HG02943 (cell line): ENCODE measurements around the gene BCL11B.

ENCODE experiments used
- ATAC-seq: cut with Tn5 transposase; IDR thresholded peaks from one replicate; pipeline ENCODE4 v1.9.1; 2021; ENCODE audit warnings: mild to moderate bottlenecking, low read depth, moderate library complexity; ENCODE audit not compliant: unreplicated experiment

Gene BCL11B

DNA sequence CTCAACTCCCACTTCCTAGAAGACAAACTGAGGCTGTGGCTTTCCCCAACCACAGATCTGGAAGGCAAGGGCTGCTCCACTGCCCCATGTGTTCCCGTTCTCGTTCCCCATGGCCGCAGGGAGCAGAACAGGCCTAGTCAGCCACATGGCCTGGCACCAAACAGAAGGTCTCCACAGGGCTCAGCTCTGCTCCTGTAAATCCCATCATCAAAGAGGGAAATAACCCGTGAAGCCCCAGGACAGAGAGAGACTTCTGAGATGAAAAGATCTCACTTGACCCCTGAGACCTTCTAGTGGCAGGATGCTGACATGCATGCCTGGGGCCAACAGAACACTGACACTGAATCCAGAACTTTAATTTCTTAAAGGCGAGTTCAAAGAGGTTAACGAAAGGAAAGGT lies 68.9 kb downstream of the BCL11B start:
- ATAC-seq, result no peak

DNA sequence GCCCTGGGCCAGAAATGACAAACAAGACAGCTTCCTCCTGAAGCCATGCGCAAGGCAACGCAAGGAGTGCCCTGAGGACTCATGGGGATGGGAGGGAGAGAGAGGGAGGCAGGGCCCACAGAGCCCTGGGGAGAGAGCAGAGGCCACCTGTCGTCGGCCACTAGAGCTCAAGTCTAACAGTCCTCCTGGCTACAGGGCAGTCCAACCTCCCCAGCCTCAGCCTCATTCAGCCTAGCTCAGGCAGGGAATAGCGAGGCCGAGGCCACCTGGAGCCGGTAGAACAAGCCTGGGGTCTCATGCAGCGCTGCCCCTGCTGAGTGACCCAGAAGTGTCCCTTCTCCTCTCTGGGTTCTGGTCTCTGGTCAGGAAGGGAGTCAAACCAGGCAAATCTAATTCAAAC lies 69.5 kb downstream of the BCL11B start:
- no peak for ATAC-seq

DNA sequence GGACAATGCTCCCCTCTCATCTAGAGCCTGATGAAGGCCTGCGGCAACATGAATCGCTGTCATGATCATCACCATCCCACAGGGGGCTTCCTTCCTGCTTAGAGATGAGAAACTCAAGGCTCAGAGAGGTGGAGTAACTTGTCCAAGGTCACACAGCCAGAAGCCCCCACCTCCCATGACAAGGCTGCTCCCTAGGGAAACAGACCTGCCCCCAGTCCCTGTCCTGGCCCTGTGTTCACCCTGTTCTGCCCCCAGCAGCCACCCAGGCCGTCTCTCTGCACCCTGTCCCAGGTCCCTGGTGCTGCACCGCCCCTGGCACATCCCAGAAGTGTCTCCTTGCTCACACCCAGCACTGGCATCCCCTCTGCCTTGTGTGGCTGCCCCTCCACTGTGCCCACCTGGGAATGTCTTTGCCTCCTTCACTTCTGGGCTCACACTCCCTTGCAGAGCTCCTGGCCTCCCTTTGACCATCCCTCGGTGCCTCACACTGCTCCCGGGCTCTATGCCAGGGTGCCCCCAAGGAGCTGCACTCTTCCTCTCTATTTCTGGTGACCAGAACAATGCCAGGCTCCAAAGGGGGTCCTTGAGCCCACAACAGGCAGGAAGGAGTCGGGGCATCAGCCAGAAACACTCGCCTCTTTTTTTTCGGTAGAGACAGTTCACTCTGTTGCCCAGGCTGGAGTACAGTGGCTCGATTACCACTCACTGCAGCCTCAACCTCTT lies 70.5 kb downstream of the BCL11B start:
- no peak for ATAC-seq

DNA sequence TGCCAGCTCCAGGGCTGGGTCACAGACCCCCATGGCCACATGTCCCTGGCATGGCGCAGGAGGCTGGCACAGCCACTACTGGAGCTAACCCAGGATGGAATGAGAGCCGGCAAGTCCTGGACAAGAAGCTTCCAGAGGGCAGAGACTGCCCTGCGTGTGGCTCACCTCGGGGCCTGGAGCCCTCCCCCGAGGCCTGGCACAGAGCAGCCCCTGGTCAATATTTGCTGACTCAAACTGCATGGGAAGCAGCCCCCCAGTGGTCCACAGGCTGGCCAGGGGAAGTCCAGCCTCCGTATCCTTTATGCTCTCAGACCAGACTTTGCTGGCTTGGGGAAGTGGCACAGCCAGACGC lies 71.4 kb downstream of the BCL11B start:
- no peak for ATAC-seq

DNA sequence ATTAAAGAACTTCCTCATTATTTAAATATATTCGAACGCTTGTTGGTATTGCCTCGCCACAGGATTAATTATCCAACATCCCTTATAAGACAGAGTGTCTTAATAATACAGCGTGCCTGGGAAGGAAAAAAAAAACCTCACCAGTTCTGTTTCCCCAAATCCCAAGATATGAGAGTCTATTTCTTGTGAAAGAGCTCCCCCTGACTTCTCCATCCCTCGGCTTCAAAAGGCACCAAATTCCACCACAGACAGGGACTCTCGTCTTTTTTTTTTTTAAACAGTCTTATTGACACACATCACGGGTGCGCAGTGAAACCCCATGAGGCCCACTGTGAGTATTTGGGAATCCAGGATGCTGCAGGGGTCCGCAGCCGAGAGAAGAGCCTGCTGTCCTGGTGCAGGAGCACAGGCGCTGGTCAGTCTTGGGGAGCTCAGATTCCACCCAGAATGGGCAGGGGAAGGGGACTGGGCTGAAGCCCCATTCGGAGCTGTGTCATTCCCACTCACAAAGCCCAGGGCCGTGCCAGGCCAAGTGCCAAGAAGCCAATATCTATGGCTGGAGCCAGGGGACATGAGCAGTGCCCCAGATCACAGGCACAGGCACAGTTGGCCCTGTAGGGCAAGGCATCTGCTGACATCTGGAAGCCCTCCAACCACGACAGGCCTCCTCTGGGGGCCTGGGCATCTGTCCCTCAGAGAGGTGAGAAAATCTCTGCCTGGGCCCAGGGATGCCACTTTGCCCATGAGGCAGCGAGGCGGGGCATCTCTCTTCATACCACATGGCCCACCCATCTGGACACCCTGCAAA lies 71.9 kb downstream of the BCL11B start:
- ATAC-seq, result no peak

DNA sequence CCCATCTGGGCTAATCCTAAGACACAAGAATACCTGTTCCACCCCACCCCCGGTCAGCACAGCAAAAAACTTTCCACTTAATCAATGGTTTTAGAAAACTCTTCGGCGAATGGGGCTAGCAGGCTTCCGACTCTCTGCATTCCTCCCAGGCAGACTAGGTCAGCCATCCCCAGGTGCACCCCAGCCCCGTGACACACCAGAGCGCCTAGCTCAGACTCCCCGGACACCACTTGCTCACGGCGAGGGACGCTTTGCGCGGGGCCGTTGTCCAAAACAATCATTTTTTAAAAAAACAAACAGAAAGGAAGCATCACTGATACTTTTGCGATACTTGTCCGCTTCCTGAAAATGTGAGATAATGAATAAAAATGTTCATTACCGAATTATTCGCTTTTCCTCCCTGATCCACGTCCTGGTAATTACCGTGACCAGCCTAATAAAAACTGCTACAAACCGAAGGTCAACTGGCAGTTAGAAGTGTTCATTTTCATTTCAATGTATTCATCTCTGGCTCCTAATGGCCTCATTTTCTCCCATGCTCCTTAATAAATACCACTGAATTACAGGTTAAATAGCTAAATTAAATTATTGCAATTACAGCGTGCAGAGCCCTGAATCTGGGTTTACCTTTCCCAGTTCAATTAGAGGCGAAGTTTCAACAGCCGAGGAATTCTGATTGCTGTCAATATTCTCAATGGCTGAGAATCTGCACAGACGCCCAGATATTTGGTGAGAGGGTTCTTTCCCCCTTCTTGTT lies 73.1 kb downstream of the BCL11B start:
- no peak for ATAC-seq

DNA sequence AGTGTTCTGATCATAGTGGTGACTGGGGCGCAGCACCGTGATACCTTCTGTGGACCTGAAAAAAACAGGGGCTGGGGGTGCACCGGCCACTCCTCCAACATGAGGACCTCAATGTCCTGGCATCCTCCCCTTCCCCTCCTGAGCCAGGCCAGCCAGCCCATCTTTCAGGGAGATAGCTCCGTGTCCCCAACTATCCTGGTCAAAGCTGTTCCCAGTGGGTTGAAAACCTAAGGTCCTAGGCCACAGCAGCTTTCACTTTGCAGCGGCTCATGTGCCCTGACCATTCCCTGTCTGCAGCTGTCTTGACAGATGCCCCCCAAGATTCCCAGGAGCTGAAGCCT lies 75.7 kb downstream of the BCL11B start:
- no peak for ATAC-seq

DNA sequence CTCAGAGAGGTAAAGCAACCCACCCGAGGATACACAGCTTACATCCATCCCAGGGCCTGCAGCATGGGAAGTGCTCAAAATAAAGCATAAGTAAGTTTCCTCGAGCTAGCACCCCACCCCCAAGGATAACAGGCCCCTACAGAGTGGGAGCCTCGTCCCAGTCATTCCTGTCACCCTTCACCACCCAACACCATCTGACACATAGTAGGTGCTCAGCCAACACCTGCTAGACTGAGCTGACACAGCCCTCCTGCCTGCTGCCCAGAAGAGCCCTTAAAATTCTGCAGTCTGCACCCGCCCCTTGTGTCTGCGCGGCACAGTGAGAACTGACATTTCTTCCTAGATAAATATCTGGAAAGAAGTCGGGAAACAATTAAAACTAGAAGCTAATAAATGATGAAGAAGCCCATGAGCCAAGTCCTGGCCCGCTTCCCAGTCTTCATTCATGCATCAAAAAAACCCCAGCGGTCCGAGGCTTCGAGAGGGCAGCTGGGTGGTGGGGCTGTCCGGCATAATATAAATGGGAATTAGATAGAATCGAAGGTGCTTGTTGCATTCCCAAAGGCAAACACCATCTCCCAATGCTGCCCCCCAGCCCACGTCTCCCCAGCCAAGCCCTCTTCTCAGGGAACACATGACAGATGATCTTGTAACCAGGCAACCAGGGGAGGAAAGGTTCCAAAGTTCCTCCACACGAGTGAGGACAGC lies 76.2 kb downstream of the BCL11B start:
- ATAC-seq, result no peak

DNA sequence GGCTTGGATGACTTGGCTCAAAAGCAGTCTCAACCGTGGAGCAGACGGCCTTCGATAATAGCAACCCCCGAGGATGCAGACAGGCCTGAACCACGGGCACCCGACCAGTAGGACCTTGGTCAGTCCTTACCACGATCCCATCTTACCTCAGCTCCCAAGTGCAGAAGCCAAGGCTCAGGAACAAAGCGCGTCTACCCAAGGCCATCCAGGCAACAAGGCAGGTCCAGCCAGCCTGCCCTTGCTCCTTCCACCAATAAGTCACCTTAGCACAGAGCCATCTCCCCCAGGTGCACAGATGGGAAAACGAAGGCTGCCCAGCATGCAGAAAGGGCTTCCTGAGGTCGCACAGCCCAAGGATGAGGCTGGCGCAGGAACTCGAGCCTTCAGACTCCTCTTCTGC lies 77.3 kb downstream of the BCL11B start:
- no peak for ATAC-seq

DNA sequence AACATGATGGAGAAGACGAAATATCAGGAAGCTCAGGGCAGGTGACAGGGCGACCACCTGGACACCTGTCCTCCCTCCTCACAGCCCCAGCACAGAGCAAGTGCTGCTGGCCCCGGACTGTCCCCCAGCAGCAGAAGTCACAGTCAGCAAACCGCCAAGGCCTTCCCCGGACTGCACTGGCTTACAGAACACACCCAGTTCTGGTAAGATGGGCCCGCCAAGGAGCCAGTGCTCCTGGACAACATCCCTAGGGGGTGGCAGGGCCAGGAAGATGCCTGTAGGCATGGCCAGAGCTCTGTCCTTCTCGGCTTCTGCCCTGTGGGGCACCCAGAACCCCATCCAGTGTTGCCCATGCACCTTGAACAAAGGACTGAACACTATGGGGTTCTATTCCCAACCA lies 77.9 kb downstream of the BCL11B start:
- no peak for ATAC-seq

DNA sequence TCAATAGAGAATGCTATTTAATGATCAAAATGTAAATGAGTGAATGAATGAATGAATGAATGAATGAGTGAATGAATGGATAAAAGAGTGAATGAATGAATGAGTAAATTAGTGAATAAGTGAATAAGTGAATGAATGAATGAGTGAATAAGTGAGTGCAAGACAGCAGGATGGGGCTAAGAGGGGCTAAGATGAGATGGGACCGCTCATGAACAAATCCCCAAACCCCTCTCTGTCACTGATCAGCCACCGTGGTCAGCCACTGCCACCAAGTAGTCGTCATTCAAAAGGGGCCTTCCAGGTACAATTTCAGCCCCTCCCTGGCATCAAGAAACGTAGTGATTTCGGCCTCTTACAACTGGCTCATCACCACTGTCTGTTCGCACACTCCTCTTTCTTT lies 79.2 kb downstream of the BCL11B start:
- ATAC-seq, result no peak

DNA sequence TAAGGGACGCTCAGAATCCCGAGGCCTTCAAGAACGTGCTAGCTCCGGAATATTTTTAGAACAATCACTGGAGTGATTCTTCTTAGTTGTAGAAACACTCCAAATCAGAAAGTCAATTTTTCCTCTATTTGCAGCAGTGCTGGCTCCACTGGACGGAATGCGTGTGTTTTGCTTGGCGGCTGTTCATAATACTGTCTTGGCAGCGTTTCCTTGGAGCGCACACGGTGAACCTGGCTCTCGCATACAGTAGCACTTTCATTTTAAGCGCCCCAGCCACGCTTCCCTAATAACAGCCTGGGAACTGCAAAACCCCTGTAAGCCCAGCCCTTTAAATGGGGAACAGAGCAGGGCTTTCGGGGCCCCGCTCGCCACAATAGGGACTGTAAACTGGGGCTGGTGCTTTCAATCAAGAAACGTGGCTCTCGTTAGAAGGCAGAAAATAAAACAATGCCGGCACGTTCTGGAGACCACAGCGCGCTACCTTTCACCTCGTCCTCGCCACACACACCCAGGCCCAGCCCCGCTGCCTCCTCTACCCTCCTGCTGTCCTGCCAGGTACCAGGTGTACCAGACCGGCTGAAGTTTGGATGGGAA lies 79.9 kb downstream of the BCL11B start:
- ATAC-seq, result no peak

DNA sequence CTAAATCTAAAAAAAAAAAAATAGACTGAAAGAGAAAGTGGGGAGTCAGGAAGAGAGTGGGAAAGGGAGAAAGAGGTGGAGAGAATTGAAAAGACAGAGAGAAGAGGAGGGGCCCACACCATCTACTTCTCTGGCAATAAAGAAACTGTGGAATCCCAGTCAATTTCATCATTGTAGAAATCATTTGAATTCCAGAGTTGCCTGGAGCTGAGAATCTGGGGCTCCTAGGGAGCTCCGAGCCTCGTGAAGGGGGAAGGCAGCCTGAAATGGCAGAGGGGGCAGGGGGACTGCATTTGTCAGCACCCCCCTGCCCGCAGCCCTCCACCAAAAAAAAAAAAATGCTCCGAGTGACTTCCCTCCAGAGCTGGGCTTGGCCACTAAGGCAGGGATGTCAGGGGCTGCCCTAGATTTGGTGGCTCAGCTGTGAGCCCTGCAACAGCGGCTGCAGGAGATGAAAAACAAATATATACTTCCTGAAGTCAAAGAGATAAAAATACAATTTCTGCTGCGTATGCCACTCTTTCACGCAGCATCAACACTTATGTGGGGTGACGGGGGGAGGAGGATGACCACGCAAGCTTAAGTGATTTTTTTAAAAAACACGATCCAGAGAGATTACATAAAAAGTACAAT lies 80.5 kb downstream of the BCL11B start:
- no peak for ATAC-seq

DNA sequence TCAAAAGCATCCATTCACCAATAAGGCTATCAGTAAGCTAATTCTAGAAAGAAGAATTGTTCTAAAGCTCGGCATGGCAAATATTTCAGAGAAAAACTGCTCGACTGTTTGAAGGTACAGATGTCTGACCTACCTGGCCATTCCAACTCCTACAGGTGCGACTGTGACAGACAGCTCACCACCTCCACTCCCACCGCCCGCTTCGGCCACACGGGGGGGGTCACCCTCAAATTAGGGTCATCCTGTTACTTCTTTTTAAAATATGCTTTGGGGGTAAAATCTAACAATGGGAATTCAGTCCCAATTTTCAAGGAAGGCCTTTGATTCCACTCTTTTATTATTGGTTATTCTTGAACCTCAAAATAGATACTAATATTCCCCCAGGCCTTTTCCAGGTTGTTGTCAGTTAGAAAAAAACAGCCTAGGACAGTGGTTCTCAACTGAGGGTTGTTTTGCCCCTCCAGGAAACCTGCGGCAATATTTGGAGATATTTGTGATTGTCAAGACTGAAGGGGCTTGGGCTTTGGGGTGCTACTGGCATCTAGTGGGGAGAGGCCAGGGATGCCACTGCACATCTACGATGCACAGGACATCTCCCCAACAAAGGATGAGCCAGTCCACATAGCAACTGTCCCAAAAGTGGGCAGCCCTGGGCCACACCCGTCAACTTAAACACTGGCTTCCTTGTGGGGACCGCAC lies 81.2 kb downstream of the BCL11B start:
- ATAC-seq, result no peak

DNA sequence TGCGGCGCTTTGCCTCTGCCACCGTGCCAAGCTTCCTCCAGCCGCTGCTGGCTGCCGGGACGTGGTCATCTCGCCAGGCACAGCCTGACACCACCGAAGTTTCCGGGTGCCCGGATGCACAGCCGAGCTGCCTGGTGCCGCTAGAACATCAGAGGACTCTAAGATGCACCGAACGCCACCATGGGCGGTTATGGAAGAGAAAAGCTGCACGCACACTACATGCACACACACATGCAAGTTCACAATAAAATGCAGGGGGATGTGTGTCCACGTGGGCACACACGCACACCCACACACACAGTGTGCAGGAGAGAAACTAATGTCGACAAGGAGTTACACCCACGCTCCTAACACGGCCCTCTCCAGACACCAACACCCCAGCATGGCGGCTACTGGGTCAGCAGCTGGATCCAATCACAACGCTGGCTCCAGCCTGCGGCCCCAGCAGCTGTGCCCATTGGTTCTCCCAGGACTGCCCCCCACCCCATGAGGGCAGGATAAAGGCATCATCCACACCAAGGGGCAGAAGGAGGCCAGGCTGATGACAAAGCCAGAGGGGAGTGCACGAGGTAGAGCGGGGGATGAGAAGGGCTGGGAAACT lies 82.7 kb downstream of the BCL11B start:
- ATAC-seq, result no peak

DNA sequence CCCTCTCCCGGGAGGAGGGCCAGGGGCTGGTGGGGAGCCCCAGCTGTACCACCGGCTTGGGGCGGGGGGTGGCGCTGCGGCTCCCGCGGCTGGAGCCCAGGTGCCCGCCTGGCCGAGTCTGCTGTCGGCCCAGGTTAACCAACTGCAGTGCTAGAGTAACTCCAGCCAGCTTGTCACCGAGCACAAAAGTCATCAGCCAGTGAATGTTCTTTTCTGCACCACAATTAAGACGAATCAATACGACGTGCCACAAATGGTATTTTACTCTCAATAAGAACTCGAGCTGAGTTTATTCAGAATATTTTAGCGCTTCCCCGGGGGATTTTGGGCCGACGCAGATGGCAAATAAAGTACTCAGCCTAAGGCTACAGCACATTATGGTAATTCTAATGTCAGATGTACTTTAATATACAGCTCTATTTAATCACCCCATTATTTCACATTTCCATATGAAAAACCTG lies 83.2 kb downstream of the BCL11B start:
- ATAC-seq, result no peak

DNA sequence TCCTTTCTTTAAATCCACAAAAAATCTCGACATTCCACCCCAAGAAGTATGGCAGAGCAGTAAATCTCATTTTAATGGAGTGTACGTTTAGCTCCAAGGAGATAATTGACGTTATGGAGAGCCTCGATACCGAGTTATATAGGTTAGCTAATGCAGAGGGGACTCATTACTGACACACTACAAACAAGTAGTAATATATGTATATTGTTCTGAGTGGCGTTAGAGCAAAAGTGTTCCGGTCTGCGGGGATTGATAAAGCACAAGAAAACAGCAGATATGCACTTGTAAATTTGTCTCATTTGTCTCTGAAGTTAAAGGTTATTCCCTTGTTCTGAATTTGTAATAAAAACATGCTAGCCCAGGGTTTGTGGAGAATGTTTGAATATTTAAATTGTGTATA lies 84.1 kb downstream of the BCL11B start:
- no peak for ATAC-seq

DNA sequence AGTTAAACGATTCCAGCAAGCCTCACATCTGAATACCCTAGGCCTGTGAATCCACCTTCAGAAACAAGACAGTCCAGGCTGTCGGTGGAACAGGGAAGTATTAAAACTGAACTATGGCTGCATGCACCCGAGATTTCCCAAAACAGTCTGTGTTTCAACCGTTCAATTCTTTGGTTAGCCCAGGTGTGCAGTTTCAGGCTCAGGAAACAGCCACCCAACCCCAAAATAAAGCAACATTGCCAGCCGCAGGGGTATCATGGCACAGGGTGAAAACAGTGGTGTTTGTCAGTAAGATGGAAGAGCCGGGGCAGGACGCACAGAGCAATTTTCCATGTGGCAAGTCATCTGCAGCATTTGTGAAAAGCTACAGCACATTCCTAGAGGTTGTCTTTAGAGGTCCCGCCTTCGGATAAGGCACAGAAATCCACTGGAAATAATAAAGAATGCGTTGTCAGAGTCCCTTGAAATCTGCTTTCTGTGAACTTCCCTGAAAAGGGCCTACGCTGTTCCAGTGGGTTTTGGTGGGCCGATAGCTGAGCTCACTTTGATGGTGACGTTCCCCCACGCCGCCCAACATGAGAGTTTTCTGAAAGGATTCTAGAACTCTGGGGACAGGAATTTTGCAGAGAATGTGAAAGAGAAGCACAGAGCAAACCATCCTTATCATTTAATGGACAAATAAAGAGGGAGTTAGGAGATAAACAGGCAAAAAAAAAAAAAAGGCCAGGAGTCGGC lies 84.9 kb downstream of the BCL11B start:
- ATAC-seq, result no peak
